HG03571 (cell line): ENCODE measurements around the gene RASSF3.
"Not testable (repeated sequence)": the region's sequence is repeated elsewhere in the genome, so short reads cannot be mapped to it uniquely, and the experiment has no call there.

ENCODE experiments used
- ATAC-seq: cut with Tn5 transposase; IDR thresholded peaks from one replicate; pipeline ENCODE4 v1.9.1; 2021; ENCODE audit not compliant: unreplicated experiment

RASSF3 gene

DNA sequence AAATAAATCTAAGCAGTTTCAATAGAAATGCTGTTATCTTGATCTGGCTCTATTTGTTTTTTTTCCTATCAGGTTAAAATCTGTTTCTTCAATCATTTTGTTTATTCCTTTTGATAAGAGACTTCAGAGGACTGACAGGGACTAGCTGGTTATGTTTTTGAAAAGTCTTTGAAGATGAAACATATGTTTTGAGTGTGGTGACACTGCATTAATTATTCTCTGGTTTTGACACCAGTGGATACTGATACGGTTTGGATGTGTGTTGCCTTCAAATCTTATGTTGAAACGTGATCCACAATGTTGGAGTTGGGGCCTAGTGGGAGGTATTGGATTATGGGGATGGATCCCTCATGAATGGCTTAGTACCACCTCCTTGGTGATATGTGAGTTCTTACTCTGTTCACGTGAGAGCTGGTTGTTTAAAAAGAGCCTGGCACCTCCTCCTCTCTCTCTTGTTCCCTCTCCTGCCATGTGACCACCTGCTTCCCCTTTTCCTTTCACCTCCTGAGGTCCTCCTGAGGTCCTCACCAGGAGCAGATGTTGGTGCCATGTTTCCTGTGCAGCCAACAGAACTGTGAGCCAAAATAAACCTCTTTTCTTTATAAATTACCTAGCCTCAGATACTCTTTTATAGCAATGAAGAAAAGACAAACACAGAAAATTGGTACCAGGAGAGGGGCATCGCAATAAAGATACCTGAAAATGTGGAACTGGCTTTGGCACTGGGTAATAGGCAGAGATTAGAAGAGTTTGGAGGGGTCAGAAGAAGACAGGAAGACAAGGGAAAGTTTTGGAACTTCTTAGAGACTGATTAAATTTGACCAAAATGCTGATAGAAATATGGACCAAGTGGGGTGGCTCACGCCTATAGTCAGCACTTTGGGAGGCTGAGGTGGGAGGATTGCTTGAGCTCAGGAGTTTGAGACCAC is 23.0 kb downstream of the RASSF3 start:
- ATAC-seq: no peak

DNA sequence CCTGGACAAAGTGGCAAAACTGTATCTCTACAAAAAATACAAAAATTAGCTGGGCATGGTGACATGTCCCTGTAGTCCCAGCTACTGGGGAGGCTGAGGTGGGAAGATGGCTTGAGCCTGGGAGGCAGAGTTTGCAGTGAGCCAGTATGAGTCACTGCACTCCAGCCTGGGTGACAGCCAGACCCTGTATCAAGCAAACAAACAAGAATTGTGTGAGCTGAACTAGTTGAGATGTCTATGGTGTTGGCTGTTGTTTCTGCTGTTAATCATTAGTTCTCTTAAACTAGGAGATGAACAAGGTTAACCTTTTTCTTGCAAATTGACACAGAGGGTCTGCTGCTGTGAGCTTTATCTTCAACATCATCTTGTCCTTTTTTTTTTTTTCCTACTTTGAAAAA is 23.6 kb downstream of the RASSF3 start:
- ATAC-seq: no peak

- ATAC-seq: no peak
Measured at GRCh38 chr12:64634508-64635092, 24.3 kb downstream of the RASSF3 start.

- ATAC-seq: no peak
Measured at GRCh38 chr12:64635356-64635998, 25.2 kb downstream of the RASSF3 start.

GRCh38 chr12:64636856-64637255 is 26.6 kb downstream of the RASSF3 start:
- ATAC-seq: no peak

- no peak for ATAC-seq
Measured at GRCh38 chr12:64639466-64639865, 29.2 kb downstream of the RASSF3 start.

GRCh38 chr12:64646318-64646717 is 36.0 kb downstream of the RASSF3 start:
- no peak for ATAC-seq

DNA sequence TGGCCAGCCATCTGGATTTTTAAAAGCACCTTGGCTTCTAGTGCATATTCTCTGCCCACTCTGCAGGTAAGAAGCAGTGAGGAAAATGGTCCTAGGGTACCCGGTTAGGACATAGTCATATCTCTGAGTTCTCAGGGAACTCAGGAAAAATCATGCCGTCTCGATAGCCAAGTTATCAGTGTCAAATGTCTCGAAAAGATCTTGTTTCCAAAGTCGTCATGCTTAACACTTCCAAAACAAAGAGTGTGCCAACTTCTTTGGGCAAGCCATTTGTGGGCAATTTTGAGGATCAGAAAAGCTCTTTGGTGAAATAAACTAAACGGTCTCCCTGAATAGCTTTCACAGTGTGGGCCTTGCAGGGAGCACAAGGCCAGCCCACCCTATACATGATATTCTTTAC is 39.2 kb downstream of the RASSF3 start:
- no peak for ATAC-seq

- ATAC-seq: no peak
Measured at GRCh38 chr12:64650762-64651161, 40.5 kb downstream of the RASSF3 start.

DNA sequence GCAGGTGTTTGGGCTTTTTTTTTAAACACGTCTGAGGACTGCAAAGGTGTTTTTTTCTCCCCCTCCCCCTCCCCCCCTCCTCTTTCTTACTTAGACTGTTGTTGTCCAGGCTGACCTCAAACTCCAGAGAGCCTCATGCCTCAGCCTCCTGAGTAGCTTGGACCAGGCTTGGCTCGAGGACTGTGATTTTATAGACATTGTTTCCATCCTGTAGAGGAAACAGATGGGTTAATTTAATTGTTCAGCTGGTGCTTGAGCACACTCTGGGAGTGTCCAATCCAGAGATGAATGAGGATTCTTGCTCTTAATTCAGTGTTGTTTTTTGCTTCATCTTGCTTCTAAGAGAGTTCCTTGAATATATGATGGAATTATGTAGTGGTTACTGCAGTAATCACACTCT is 42.1 kb downstream of the RASSF3 start:
- no peak for ATAC-seq

DNA sequence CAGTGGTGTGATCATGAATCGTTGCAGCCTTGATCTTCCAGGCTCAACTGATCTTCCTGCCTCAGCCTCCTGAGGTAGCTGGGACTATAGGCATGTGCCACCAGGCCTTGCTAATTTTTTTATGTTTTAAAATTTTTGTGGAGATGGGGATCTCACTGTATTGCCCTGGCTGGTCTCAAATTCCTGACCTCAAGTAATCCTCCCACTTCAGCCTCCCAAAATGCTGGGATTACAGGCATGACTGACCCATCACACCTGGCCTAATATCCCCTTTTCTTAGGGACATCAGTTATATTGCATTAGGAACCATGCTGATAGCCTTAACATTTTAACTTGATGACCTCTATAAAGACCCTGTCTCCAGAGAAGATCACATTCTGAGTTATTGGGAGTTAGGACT is 42.8 kb downstream of the RASSF3 start:
- no peak for ATAC-seq

DNA sequence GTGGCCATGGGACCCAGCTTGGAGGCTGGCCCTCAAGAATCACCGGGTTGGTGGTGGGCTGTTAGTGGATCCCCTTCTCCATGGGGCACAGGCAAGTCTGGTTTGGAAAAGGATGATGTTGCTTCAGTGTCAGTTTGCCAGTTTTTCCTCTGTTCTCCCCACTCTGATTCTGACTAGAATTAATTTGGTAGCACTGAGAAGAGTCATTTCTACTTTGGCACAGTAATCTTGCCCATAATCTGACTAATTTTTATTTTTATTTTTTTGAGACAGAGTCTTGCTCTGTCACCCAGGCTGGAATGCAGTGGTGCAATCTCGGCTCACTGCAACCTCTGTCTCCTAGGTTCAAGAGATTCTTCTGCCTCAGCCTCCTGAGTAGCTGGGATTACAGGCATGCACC is 43.6 kb downstream of the RASSF3 start:
- ATAC-seq: not testable (repeated sequence)

- ATAC-seq: no peak
Measured at GRCh38 chr12:64655141-64655540, 44.8 kb downstream of the RASSF3 start.

GRCh38 chr12:64656429-64656828 is 46.1 kb downstream of the RASSF3 start:
- ATAC-seq: no peak

GRCh38 chr12:64658892-64659481 is 48.7 kb downstream of the RASSF3 start:
- no peak for ATAC-seq

GRCh38 chr12:64660237-64661018 is 50.1 kb downstream of the RASSF3 start:
- ATAC-seq: peak; percentile 47

- no peak for ATAC-seq
Measured at GRCh38 chr12:64663015-64663414, 52.7 kb downstream of the RASSF3 start.

- peak; percentile 30 for ATAC-seq
Measured at GRCh38 chr12:64665514-64665913, 55.2 kb downstream of the RASSF3 start.

DNA sequence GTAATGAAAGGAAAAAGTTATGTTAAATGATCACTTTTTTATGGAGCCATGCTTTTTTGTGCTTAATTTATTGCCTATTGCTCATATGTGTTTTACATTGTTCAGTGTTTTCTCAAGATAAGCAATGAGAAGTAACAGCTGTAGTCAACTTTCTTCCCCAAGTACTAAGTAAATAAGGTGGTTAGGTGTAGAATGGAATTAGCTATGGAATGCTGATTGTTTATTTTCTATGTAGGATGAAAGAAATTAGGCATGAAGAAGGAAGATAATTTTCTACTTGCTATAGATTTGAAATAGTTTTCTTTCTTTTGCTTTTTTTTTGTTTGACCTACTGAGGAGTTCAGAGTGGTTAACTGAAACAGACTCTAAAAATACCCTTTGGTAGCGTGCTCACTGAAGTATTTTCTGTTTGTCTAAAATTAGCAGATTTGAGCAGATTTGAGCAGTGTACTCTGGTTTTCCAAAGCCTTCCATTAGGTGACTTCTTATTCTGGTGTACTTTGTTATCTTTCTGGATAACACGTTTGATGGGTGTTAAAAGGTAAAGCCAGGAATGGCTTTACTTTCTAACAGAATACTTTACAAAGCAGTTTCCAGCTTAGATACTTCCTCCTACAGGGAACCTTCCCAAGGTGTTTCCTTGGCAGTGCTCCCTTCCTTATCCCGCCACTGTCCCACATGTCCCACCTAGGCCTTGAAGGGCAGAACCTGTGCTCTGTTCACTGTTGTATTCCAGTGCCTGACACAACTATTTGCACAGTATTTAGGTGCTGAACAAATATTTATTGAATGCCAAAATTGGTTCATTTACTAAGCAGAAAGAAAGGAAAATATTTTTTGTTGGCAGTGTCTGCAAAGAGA is 56.0 kb downstream of the RASSF3 start:
- ATAC-seq: no peak

- ATAC-seq: no peak
Measured at GRCh38 chr12:64667793-64668192, 57.5 kb downstream of the RASSF3 start.
